Endothelial cell of umbilical vein (primary cell): ENCODE data around the gene CASD1. TPM values are rescaled to one million over a fixed set of nuclear protein-coding genes. Genes with fewer than 3 reads are reported as not detected.

ENCODE experiments used
- BruUV-seq: library from RNA; stranded (reverse); fragments of 400-500 nt; replicated peaks from 2 replicates; lab custom pipeline; 2021; lab: Mats Ljungman, UMichigan
- CTCF ChIA-PET: fragments of 300-600, 350-600 bp; sonication (Branson Sonifier 250); formaldehyde crosslinking; loops from one replicate; lab custom pipeline; 2021; ENCODE audit warnings: antibody characterized with exemption, inconsistent platforms; lab: Charles Lee
- POLR2A ChIA-PET: fragments of 300-600, 350-600 bp; sonication (Branson Sonifier 250); formaldehyde crosslinking; loops from one replicate; lab custom pipeline; 2021; ENCODE audit warnings: antibody characterized with exemption, inconsistent platforms; lab: Charles Lee
- DNase-seq: peaks from one replicate; pipeline ENCODE4 v3.0.0-alpha.2; 2011; ENCODE audit warnings: low read depth, low spot score
- FAIRE-seq: peaks from 2 replicates; lab custom pipeline; 2011; peaks lifted over from hg19 to GRCh38; lab: Jason Lieb, UNC
- H2AFZ ChIP-seq: 2 replicates; pipeline ENCODE4 v1.6.0; 2012; ENCODE audit warnings: low read depth, low read length, control low read depth, inconsistent platforms
- H3K27ac ChIP-seq: 2 replicates; pipeline ENCODE4 v1.5.1; 2011; ENCODE audit warnings: low read depth, mild to moderate bottlenecking, control low read depth, low read length, moderate library complexity; ENCODE audit not compliant: insufficient read depth
- H3K27me3 ChIP-seq, 2 experiments: 2 replicates each; pipeline versions ENCODE4 v1.6.0 to v1.6.1; 2011; ENCODE audit warnings: low read length in 2 of 2, mixed read lengths in 1 of 2; ENCODE audit not compliant: control insufficient read depth in 2 of 2, insufficient read depth in 2 of 2
- H3K36me3 ChIP-seq, 2 experiments: 2 replicates in 1 of 2; 3 replicates in 1 of 2; pipeline ENCODE4 v1.5.1; 2011; ENCODE audit warnings: low read length in 2 of 2, mild to moderate bottlenecking in 1 of 2, moderate library complexity in 1 of 2; ENCODE audit not compliant: control insufficient read depth in 2 of 2, insufficient read depth in 2 of 2; ENCODE audit errors: extremely low read depth in 1 of 2
- H3K4me1 ChIP-seq: 3 replicates; pipeline ENCODE4 v1.5.1; 2011; ENCODE audit warnings: mild to moderate bottlenecking, low read length; ENCODE audit not compliant: control insufficient read depth, insufficient read depth; ENCODE audit errors: extremely low read depth
- H3K4me2 ChIP-seq: 2 replicates; pipeline ENCODE4 v1.6.1; 2011; ENCODE audit warnings: low read length, control low read depth, mixed read lengths; ENCODE audit not compliant: insufficient read depth
- H3K4me3 ChIP-seq, 3 experiments: fragments of 200-600 bp in 1 of 3; sonication (generic), shearing (Covaris generic) in 1 of 3; replicated peaks in 1 of 3; 2 replicates each; pipeline ENCODE4 v1.5.1; 2011 to 2016; ENCODE audit warnings: control low read depth in 3 of 3, low read length in 3 of 3, mild to moderate bottlenecking in 2 of 3, inconsistent platforms in 1 of 3, low read depth in 1 of 3, moderate library complexity in 1 of 3; ENCODE audit not compliant: insufficient read depth in 1 of 3
- H3K79me2 ChIP-seq: 2 replicates; pipeline ENCODE4 v1.6.0; 2012; ENCODE audit warnings: low read length, inconsistent platforms; ENCODE audit not compliant: control insufficient read depth, insufficient read depth
- H3K9ac ChIP-seq: replicated peaks from 2 replicates; pipeline ENCODE3; 2011; ENCODE audit warnings: low read length, control low read depth; ENCODE audit not compliant: insufficient read depth; ENCODE audit errors: extremely low read depth
- H3K9me1 ChIP-seq: replicated peaks from 3 replicates; pipeline ENCODE4 v1.6.0; 2011; ENCODE audit warnings: mild to moderate bottlenecking, low read length; ENCODE audit not compliant: control insufficient read depth, insufficient read depth; ENCODE audit errors: extremely low read depth
- H3K9me3 ChIP-seq: replicated peaks from 2 replicates; pipeline ENCODE4 v1.5.1; 2012; ENCODE audit warnings: low read length, inconsistent platforms; ENCODE audit not compliant: control insufficient read depth, insufficient read depth
- H4K20me1 ChIP-seq: replicated peaks from 2 replicates; pipeline ENCODE3; 2011; ENCODE audit warnings: mild to moderate bottlenecking, low read length; ENCODE audit not compliant: control insufficient read depth, insufficient read depth; ENCODE audit errors: extremely low read depth
- CTCF ChIP-seq, 2 donors: IDR thresholded peaks; 1 replicate in 1 of 2; 2 replicates in 1 of 2; pipeline ENCODE4 v1.5.1; 2011; ENCODE audit warnings: low read length in 2 of 2, mild to moderate bottlenecking in 2 of 2, moderate library complexity in 2 of 2, control low read depth in 1 of 2, inconsistent platforms in 1 of 2, low read depth in 1 of 2; ENCODE audit not compliant: insufficient read depth in 1 of 2; ENCODE audit errors: extremely low read depth in 1 of 2
- EZH2 ChIP-seq: IDR thresholded peaks from 2 replicates; pipeline ENCODE4 v1.6.1; 2012; ENCODE audit warnings: borderline replicate concordance, low read depth, mild to moderate bottlenecking, moderate library complexity, low read length, inconsistent platforms; ENCODE audit not compliant: severe bottlenecking
- FOS ChIP-seq: IDR thresholded peaks from 2 replicates; pipeline ENCODE4 v1.6.1; 2011; ENCODE audit warnings: mild to moderate bottlenecking, low read length, moderate library complexity, borderline replicate concordance; ENCODE audit not compliant: insufficient read depth
- GATA2 ChIP-seq: IDR thresholded peaks from 2 replicates; pipeline ENCODE4 v1.7.0; 2011; ENCODE audit warnings: low read depth, mild to moderate bottlenecking, moderate library complexity, mixed read lengths, low read length; ENCODE audit not compliant: insufficient read length, insufficient read depth
- JUN ChIP-seq: IDR thresholded peaks from 2 replicates; pipeline ENCODE4 v1.6.1; 2011; ENCODE audit warnings: borderline replicate concordance, low read depth; ENCODE audit not compliant: insufficient read length, insufficient read depth
- MAX ChIP-seq: IDR thresholded peaks from 2 replicates; pipeline ENCODE4 v1.6.1; 2011; ENCODE audit not compliant: insufficient read depth, insufficient read length
- MYC ChIP-seq: IDR thresholded peaks from one replicate; pipeline ENCODE4 v1.6.1; 2011; ENCODE audit warnings: mild to moderate bottlenecking, low read depth, low read length
- POLR2A ChIP-seq: IDR thresholded peaks from 2 replicates; pipeline ENCODE4 v1.6.1; 2012; ENCODE audit warnings: low read depth, mild to moderate bottlenecking, control low read depth, low read length
- POLR2AphosphoS5 ChIP-seq: IDR thresholded peaks from 2 replicates; pipeline ENCODE4 v1.6.1; 2012; ENCODE audit warnings: low read depth, mild to moderate bottlenecking, control low read depth, low read length, moderate library complexity; ENCODE audit not compliant: insufficient read depth
- dilution Hi-C: fragments of 300-500 bp; cut with MboI; formaldehyde crosslinking; loops from one replicate; pipeline ENCODE4 v1.15.0; 2019; ENCODE audit warnings: low sequenced_read_pairs; ENCODE audit not compliant: extremely low pct_ligation_motif_present
- intact Hi-C: fragments of 100-400 bp; cut with micrococcal nuclease; formaldehyde crosslinking; loops from one replicate; pipeline ENCODE4 v1.10.0; 2022
- polyA plus RNA-seq, 4 experiments: library from polyadenylated mRNA; depleted of rRNA in 3 of 4; stranded (reverse) in 3 of 4; unstranded in 1 of 4; fragments of >200 nt; gene quantifications; 2 replicates each; pipeline versions ENCODE4 v1.2.1 to v1.2.3, GENCODE V29; 2011 to 2012; ENCODE audit warnings: missing spikeins in 1 of 4
- total RNA-seq: library from RNA; stranded (reverse); gene quantifications from 2 replicates; pipeline ENCODE4 v1.2.3, GENCODE V29; 2021

Gene CASD1
- total and polyA plus RNA-seq, 2 donors (not counting 3 experiments of a cell fraction or from before 2014, with no cell fraction given) = 8.6 to 16.0 TPM

DNA sequence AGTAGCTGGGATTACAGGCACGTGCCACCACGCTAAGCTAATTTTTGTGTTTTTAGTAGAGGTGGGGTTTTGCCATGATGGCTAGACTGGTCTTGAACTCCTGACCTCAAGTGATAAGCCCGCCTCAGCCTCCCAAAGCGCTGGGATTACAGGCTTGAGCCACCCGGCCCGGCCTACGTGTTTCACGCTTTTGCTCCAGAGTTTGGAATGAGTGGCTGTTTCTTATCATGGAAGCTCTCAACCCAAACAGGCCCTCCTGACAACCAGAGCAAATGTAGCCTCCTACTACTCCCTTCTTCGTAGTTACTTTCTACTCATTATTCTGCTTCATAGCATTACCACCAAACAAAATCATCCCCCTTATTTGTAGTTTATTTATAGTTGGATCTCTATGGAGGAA, 26.8 kb upstream of the CASD1 start:
- Histone ChIP-seq H4K20me1 (no peaks in the 10 kb centered on the region), H3K9me3 (no peaks in the 10 kb centered on the region), H3K4me1 (no peaks in the 10 kb centered on the region), H3K27ac (no peak overlapping the region), H3K36me3 (no peaks in the 10 kb centered on the region), H3K79me2 (no peaks in the 10 kb centered on the region), H3K9ac (no peak overlapping the region), H3K4me2 (no peak overlapping the region), H3K9me1 (no peaks in the 10 kb centered on the region), H3K27me3 (peaks cover 0 to 1% of the 10 kb centered on the region in 2 experiments), H2AFZ (no peak overlapping the region), H3K4me3 (no peak overlapping the region)
- ChIA-PET CTCF (no interaction called here), POLR2A (no interaction called here)
- no peak for FAIRE-seq
- DNase-seq = no peak
- dilution Hi-C loops = no loop called here
- no TSS peak for BruUV-seq
- TF ChIP-seq EZH2 (no peak), FOS (no peak), MAX (no peak), GATA2 (no peak), POLR2AphosphoS5 (no peak), JUN (no peak), MYC (no peak), POLR2A (no peak), CTCF (IDR thresholded peaks at IDR 0.05; ENCODE audit: extremely low read depth in 1 of 2, insufficient read depth in 1 of 2, low read depth in 1 of 2, low read length in 2 of 2) (no peak)
- intact Hi-C loops = no loop called here
